ENCODE data around the gene SH3BGRL3.

The SH3BGRL3 gene

DNA sequence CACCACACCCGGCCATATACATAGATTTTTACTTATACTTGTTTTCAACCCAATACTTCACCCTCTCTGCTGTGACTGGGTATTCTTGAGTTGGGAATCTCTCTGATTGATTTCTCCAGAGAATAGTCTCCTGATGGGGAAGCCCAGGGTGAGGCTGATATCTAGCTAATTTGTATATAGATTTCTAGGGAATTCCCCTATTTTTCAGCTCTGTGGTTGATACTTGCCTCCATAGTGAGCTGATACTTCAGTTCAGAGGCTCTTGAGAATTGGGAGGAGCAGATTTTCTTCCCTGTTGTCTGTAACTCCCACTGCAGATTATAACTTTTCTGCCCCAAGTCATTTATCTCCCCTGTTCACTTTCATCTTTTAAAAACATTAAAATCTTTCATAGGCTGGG is 14.5 kb upstream of the SH3BGRL3 start:
- DNase-seq, result no peak
- POLR2A ChIA-PET, result no interaction called here
- CTCF ChIA-PET, result interaction anchor here (0.6 to 3.4 kb wide), 7 partner anchors 8 to 152 kb away, joined by 3 to 16 read pairs (median 3); partner anchors contain the start of gene CD52
- H3K4me3 ChIP-seq (ENCODE audit: control insufficient read depth in 1 of 7, extremely low read depth in 1 of 7, insufficient read depth in 4 of 7, low read depth in 2 of 7, low read length in 6 of 7), result no peak overlapping the region
- H3K9me3 ChIP-seq (ENCODE audit: control extremely low read depth in 1 of 5, control insufficient read depth in 4 of 5, insufficient read depth in 2 of 5, low read depth in 1 of 5, low read length in 4 of 5), result peaks cover 3 to 17% (median 15%) of the 10 kb centered on the region in 5 experiments
- H3K36me3 ChIP-seq (ENCODE audit: control insufficient read depth in 4 of 4, insufficient read depth in 4 of 4, low read length in 3 of 4), result peaks cover 26 to 70% (median 55%) of the 10 kb centered on the region in 4 experiments
- H3K27ac ChIP-seq (ENCODE audit: insufficient read depth in 1 of 2, low read depth in 1 of 2, low read length in 2 of 2, poor library complexity in 1 of 2, severe bottlenecking in 2 of 2), result peak overlapping the region in 1 of 2 experiments; percentile 19
- H3K4me1 ChIP-seq (ENCODE audit: control extremely low read depth in 1 of 4, control insufficient read depth in 4 of 4, insufficient read depth in 4 of 4, low read length in 3 of 4), result no peaks in the 10 kb centered on the region
- H3K27me3 ChIP-seq (replicated peaks in 2 of 5; ENCODE audit: control insufficient read depth in 4 of 5, insufficient read depth in 5 of 5, low read length in 4 of 5), result no peaks in the 10 kb centered on the region
- no CpG with 5 or more reads among the region's 1 CpG for WGBS (ENCODE audit: insufficient coverage)

DNA sequence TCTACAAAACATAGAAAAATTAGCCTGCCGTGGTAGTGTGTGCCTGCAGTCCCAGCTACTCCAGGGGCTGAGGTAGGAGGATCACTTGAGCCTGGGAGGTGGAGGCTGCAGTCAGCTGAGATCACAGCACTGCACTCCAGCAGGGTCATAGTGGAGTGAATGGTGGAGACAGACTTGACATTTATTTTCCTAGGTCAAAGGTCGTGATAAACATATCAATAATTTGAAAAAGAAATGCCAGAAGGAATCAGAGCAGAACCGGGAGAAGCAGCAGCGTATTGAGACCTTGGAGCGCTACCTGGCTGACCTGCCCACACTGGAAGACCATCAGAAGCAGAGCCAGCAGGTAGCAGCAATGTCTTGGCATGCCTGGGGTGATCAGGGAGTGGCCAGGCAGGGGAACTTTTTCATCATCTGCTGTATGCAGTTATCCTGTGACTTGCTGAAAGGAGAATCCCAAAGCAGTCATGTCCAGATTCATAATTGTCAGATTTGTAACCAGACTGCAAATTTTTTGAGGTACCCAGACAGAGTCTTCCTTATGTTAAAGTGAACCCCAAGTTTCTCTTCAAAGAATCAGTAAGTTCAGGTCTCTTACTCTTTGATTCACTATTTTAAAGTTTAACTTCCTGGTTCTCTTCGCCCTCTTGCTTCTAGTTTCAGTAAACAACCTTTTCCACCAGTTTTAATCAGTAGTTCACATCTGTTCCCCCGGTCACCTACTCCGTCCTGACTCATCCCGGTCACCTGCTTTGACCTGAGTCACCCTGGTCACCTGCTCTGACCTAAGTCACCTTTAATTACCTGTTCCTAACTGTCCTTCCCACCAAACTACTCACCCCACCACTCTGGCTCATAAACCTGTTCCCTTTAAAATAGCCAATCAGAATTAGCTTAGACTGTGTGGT is 11.3 kb upstream of the SH3BGRL3 start:
- ChIA-PET CTCF (interaction anchor here (0.7 to 1.2 kb wide), 2 partner anchors 8 to 55 kb away, joined by 3 to 4 read pairs; no protein-coding TSS in a partner anchor), POLR2A (no interaction called here)
- Histone ChIP-seq H3K4me3 (ENCODE audit: control insufficient read depth in 1 of 7, extremely low read depth in 1 of 7, insufficient read depth in 4 of 7, low read depth in 2 of 7, low read length in 6 of 7) (no peak overlapping the region), H3K9me3 (ENCODE audit: control extremely low read depth in 1 of 5, control insufficient read depth in 4 of 5, insufficient read depth in 2 of 5, low read depth in 1 of 5, low read length in 4 of 5) (peaks cover 3 to 17% (median 15%) of the 10 kb centered on the region in 5 experiments), H3K36me3 (ENCODE audit: control insufficient read depth in 4 of 4, insufficient read depth in 4 of 4, low read length in 3 of 4) (peaks cover 32 to 79% (median 61%) of the 10 kb centered on the region in 4 experiments), H3K4me1 (ENCODE audit: control extremely low read depth in 1 of 4, control insufficient read depth in 4 of 4, insufficient read depth in 4 of 4, low read length in 3 of 4) (no peaks in the 10 kb centered on the region), H3K27ac (ENCODE audit: insufficient read depth in 1 of 2, low read depth in 1 of 2, low read length in 2 of 2, poor library complexity in 1 of 2, severe bottlenecking in 2 of 2) (no peak overlapping the region), H3K27me3 (replicated peaks in 2 of 5; ENCODE audit: control insufficient read depth in 4 of 5, insufficient read depth in 5 of 5, low read length in 4 of 5) (no peaks in the 10 kb centered on the region)
- DNase-seq, result no peak
- WGBS (ENCODE audit: insufficient coverage), result 98% methylated on average over 9 of the region's 9 CpGs

DNA sequence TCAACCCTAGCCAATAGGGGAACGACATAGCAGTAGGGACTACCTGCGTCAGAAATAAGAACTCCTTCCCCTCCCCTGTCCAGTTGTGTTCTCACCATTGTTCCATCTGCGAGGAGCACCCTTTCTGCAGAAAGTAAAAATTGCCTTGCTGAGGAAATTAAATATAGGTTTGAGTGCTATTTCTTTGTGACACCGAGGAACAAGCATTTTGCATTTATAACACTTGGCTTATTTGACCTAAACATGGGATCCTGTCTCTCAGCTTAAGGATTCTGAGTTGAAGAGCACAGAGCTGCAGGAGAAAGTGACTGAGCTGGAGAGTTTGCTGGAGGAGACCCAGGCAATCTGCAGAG is 10.7 kb upstream of the SH3BGRL3 start:
- Histone ChIP-seq H3K36me3 (ENCODE audit: control insufficient read depth in 4 of 4, insufficient read depth in 4 of 4, low read length in 3 of 4) (peaks cover 32 to 79% (median 58%) of the 10 kb centered on the region in 4 experiments), H3K27ac (ENCODE audit: insufficient read depth in 1 of 2, low read depth in 1 of 2, low read length in 2 of 2, poor library complexity in 1 of 2, severe bottlenecking in 2 of 2) (no peak overlapping the region), H3K4me1 (ENCODE audit: control extremely low read depth in 1 of 4, control insufficient read depth in 4 of 4, insufficient read depth in 4 of 4, low read length in 3 of 4) (peaks cover 0 to 3% (median under 1%) of the 10 kb centered on the region in 4 experiments), H3K4me3 (ENCODE audit: control insufficient read depth in 1 of 7, extremely low read depth in 1 of 7, insufficient read depth in 4 of 7, low read depth in 2 of 7, low read length in 6 of 7) (no peak overlapping the region), H3K9me3 (ENCODE audit: control extremely low read depth in 1 of 5, control insufficient read depth in 4 of 5, insufficient read depth in 2 of 5, low read depth in 1 of 5, low read length in 4 of 5) (peaks cover 3 to 17% (median 15%) of the 10 kb centered on the region in 5 experiments), H3K27me3 (replicated peaks in 2 of 5; ENCODE audit: control insufficient read depth in 4 of 5, insufficient read depth in 5 of 5, low read length in 4 of 5) (no peaks in the 10 kb centered on the region)
- 97% methylated on average over 3 of the region's 4 CpGs for WGBS (ENCODE audit: insufficient coverage)
- ChIA-PET CTCF (interaction anchor here (0.7 kb wide), 1 partner anchor 54 kb away, joined by 4 read pairs; no protein-coding TSS in a partner anchor), POLR2A (no interaction called here)
- no peak for DNase-seq

DNA sequence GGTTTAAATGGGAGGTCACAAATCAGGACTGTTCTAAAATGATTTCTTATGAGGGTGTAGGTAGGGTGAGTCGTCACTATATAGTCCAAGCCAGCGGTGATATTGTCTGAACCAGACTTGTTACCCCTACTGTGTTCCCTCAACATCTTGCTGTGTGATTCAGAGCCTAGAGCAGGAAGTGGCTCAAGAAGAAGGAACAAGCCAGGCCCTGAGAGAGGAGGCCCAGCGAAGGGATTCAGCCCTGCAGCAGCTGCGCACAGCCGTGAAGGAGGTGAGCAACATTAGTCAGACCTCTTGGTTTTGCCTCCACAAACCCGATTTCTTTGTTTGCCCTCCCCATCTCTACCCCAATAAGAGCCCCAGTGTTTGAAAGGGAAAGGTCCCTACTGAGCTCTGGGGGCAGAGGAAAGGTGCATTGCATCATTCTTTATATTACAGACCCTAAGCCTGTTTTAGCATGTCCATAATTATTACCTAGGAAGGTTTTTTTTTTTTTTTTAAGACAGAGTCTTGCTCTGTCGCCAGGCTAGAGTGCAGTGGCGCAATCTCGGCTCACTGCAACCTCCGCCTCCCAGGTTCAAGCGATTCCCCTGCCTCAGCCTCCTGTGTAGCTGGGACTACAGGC is 5.0 kb upstream of the SH3BGRL3 start:
- CTCF ChIA-PET, result interaction anchor here (0.5 to 9.2 kb wide), 23 partner anchors 10 to 142 kb away, joined by 3 to 152 read pairs (median 4); partner anchors contain the start of genes CD52 and CEP85
- POLR2A ChIA-PET, result interaction anchor here (0.6 to 4.1 kb wide), 6 partner anchors 10 to 47 kb away, joined by 3 to 26 read pairs (median 6); partner anchors contain the start of genes CD52 and CEP85
- Histone ChIP-seq H3K4me1 (ENCODE audit: control extremely low read depth in 1 of 4, control insufficient read depth in 4 of 4, insufficient read depth in 4 of 4, low read length in 3 of 4) (peaks cover 31 to 60% (median 57%) of the 10 kb centered on the region in 4 experiments), H3K9me3 (ENCODE audit: control extremely low read depth in 1 of 5, control insufficient read depth in 4 of 5, insufficient read depth in 2 of 5, low read depth in 1 of 5, low read length in 4 of 5) (no peaks in the 10 kb centered on the region), H3K4me3 (ENCODE audit: control insufficient read depth in 1 of 7, extremely low read depth in 1 of 7, insufficient read depth in 4 of 7, low read depth in 2 of 7, low read length in 6 of 7) (no peak overlapping the region), H3K36me3 (ENCODE audit: control insufficient read depth in 4 of 4, insufficient read depth in 4 of 4, low read length in 3 of 4) (peaks cover 19 to 64% (median 30%) of the 10 kb centered on the region in 4 experiments), H3K27me3 (replicated peaks in 2 of 5; ENCODE audit: control insufficient read depth in 4 of 5, insufficient read depth in 5 of 5, low read length in 4 of 5) (no peaks in the 10 kb centered on the region), H3K27ac (ENCODE audit: insufficient read depth in 1 of 2, low read depth in 1 of 2, low read length in 2 of 2, poor library complexity in 1 of 2, severe bottlenecking in 2 of 2) (peak overlapping the region; percentile 67 to 93)
- peak in 2 of 3 donors; percentile 65 to 66 for DNase-seq
- 25% methylated on average over 4 of the region's 11 CpGs for WGBS (ENCODE audit: insufficient coverage)

DNA sequence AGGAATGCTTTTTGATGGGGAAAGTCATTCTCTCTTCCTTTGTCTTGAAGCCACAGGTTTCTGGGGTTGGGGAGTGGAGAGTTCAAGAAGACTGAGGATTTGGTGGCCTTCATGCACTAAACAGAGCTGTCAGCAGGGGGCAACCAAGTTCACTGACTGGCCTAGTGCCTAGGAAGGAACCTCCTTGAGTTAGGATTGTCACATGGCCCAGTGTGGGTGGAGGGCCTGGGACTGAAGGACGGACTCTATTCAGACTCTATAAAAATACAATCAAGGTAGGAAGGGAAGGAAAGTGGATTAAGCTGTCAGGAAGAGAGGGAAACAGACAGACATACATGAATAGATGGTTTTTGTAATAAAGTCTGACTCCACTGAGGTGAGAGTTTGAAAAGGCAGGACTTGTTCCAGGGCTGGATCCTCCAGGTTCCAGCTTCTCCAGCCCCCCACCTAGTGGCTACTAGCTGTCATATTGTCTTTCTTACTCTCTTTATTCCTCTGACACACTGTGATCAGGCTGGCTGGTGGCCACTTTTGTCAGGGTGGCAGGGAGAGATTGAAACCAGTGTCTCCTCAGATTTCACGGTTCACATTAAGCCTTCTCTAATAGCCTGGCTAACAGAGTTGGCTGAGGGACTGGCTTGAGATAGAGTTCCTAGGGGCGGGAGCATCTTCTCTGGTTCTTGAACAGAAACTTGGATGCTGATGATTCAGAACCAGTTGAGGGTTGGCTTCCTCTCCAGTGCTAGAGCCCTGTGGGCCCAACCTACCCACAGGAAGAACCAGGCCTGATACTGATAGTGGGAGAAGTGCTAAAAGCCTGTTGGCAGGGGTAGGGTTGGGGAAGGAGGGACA is 4.1 kb upstream of the SH3BGRL3 start:
- ChIA-PET POLR2A (interaction anchor here (0.6 to 4.1 kb wide), 7 partner anchors 9 to 977 kb away, joined by 3 to 26 read pairs (median 5); partner anchors contain the start of genes CD52 and CEP85), CTCF (interaction anchor here (0.6 to 9.2 kb wide), 28 partner anchors 11 to 142 kb away, joined by 3 to 152 read pairs (median 4); partner anchors contain the start of genes CD52 and CNKSR1)
- H3K27ac ChIP-seq (ENCODE audit: insufficient read depth in 1 of 2, low read depth in 1 of 2, low read length in 2 of 2, poor library complexity in 1 of 2, severe bottlenecking in 2 of 2), result peak overlapping the region; percentile 67 to 93
- no CpG with 5 or more reads among the region's 3 CpGs for WGBS (ENCODE audit: insufficient coverage)
- peaks cover 31 to 69% (median 65%) of the 10 kb centered on the region in 4 experiments for H3K4me1 ChIP-seq (ENCODE audit: control extremely low read depth in 1 of 4, control insufficient read depth in 4 of 4, insufficient read depth in 4 of 4, low read length in 3 of 4)
- H3K27me3 ChIP-seq (replicated peaks in 2 of 5; ENCODE audit: control insufficient read depth in 4 of 5, insufficient read depth in 5 of 5, low read length in 4 of 5), result no peaks in the 10 kb centered on the region
- H3K9me3 ChIP-seq (ENCODE audit: control extremely low read depth in 1 of 5, control insufficient read depth in 4 of 5, insufficient read depth in 2 of 5, low read depth in 1 of 5, low read length in 4 of 5), result no peaks in the 10 kb centered on the region
- peak overlapping the region in 1 of 7 experiments; percentile 44 for H3K4me3 ChIP-seq (ENCODE audit: control insufficient read depth in 1 of 7, extremely low read depth in 1 of 7, insufficient read depth in 4 of 7, low read depth in 2 of 7, low read length in 6 of 7)
- H3K36me3 ChIP-seq (ENCODE audit: control insufficient read depth in 4 of 4, insufficient read depth in 4 of 4, low read length in 3 of 4), result peaks cover 10 to 56% (median 21%) of the 10 kb centered on the region in 4 experiments
- DNase-seq, result peak; percentile 93 to 98 (median 97)

DNA sequence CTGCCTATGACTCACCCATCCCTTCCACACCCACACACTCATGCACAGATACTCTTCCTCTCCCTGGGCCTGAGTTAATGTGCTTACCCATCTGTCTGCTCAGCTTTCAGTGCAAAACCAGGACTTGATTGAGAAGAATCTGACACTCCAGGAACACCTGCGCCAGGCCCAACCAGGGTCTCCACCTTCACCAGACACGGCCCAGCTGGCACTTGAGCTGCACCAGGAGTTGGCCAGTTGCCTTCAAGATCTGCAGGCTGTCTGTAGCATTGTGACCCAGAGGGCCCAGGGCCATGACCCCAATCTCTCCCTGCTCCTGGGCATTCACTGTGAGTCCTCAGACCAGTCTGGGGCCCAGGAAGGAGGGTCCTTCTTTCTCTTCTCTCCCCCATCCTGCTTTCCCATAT is 3.5 kb upstream of the SH3BGRL3 start:
- peaks cover 8 to 57% (median 21%) of the 10 kb centered on the region in 4 experiments for H3K36me3 ChIP-seq (ENCODE audit: control insufficient read depth in 4 of 4, insufficient read depth in 4 of 4, low read length in 3 of 4)
- CTCF ChIA-PET, result interaction anchor here (0.5 to 9.2 kb wide), 27 partner anchors 8 to 141 kb away, joined by 3 to 152 read pairs (median 4); partner anchors contain the start of genes CD52, CEP85 and CNKSR1
- H3K27me3 ChIP-seq (replicated peaks in 2 of 5; ENCODE audit: control insufficient read depth in 4 of 5, insufficient read depth in 5 of 5, low read length in 4 of 5), result no peaks in the 10 kb centered on the region
- H3K4me3 ChIP-seq (ENCODE audit: control insufficient read depth in 1 of 7, extremely low read depth in 1 of 7, insufficient read depth in 4 of 7, low read depth in 2 of 7, low read length in 6 of 7), result peak overlapping the region in 2 of 7 experiments; percentile 20 to 44
- peaks cover 31 to 75% (median 71%) of the 10 kb centered on the region in 4 experiments for H3K4me1 ChIP-seq (ENCODE audit: control extremely low read depth in 1 of 4, control insufficient read depth in 4 of 4, insufficient read depth in 4 of 4, low read length in 3 of 4)
- POLR2A ChIA-PET, result interaction anchor here (0.8 to 4.1 kb wide), 5 partner anchors 9 to 42 kb away, joined by 3 to 26 read pairs (median 7); partner anchors contain the start of genes CD52 and CEP85
- H3K9me3 ChIP-seq (ENCODE audit: control extremely low read depth in 1 of 5, control insufficient read depth in 4 of 5, insufficient read depth in 2 of 5, low read depth in 1 of 5, low read length in 4 of 5), result no peaks in the 10 kb centered on the region
- peak overlapping the region; percentile 89 to 93 for H3K27ac ChIP-seq (ENCODE audit: insufficient read depth in 1 of 2, low read depth in 1 of 2, low read length in 2 of 2, poor library complexity in 1 of 2, severe bottlenecking in 2 of 2)
- WGBS (ENCODE audit: insufficient coverage), result 71% methylated on average over 2 of the region's 2 CpGs
- no peak for DNase-seq
